Upper lobe of left lung (tissue), 4 donors: ENCODE data around the gene SPX.

Experiments used
- EP300 ChIP-seq, 4 donors: sonication (generic); formaldehyde crosslinking; IDR thresholded peaks; one replicate each; pipeline ENCODE4 v1.5.1; 2017; ENCODE audit warnings: antibody characterized with exemption in 4 of 4, control low read depth in 2 of 4
- POLR2A ChIP-seq, 4 donors: fragments of 450-650 bp; IDR thresholded peaks; one replicate each; pipeline ENCODE4 v1.5.1; 2016 to 2017; ENCODE audit warnings: antibody characterized with exemption in 4 of 4, mild to moderate bottlenecking in 2 of 4
- TF ChIP-seq, protein P1 (sequence below), 6 experiments: fragments of 450-650 bp in 4 of 6; fragments of 200-600 bp in 2 of 6; sonication (generic) in 2 of 6; IDR thresholded peaks; one replicate each; pipeline ENCODE4 v1.5.1; 2016 to 2019; ENCODE audit warnings: antibody characterized with exemption in 6 of 6

DNA sequence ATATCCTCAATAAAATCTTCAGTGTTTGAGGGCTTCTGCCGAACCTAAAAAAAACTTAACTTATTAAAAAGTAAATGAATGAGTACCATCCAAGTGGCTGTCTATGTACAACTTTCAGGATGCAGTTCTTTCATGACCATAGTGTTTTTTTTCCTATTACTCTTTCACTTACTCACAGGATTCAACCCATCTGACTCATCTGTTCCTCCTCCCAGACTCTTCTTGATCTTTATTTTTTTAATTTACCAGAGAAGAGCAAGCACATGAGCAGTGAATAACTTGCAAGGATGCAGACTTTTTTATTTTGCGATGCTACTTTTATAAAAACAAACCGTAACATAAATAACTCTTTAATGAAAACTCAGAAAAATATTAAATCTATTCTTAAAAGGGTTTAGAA is 49.1 kb upstream of the SPX start:
- TF ChIP-seq, protein P1, sequence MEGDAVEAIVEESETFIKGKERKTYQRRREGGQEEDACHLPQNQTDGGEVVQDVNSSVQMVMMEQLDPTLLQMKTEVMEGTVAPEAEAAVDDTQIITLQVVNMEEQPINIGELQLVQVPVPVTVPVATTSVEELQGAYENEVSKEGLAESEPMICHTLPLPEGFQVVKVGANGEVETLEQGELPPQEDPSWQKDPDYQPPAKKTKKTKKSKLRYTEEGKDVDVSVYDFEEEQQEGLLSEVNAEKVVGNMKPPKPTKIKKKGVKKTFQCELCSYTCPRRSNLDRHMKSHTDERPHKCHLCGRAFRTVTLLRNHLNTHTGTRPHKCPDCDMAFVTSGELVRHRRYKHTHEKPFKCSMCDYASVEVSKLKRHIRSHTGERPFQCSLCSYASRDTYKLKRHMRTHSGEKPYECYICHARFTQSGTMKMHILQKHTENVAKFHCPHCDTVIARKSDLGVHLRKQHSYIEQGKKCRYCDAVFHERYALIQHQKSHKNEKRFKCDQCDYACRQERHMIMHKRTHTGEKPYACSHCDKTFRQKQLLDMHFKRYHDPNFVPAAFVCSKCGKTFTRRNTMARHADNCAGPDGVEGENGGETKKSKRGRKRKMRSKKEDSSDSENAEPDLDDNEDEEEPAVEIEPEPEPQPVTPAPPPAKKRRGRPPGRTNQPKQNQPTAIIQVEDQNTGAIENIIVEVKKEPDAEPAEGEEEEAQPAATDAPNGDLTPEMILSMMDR (IDR thresholded peaks at IDR 0.05) = no peak
- no peak for TF ChIP-seq EP300 (IDR thresholded peaks at IDR 0.05)
- TF ChIP-seq POLR2A (IDR thresholded peaks at IDR 0.05) = no peak
